DMS153 (cell line): ENCODE data around the gene HELLS.
A peak's percentile ranks its signal among the peaks of the same experiment; 100 is the strongest.
"Not testable (repeated sequence)": the region's sequence is repeated elsewhere in the genome, so short reads cannot be mapped to it uniquely, and the experiment has no call there.

Experiments used
- DNase-seq: peaks from one replicate; lab custom pipeline; 2025; lab: John Stamatoyannopoulos, UW

HELLS gene

DNA sequence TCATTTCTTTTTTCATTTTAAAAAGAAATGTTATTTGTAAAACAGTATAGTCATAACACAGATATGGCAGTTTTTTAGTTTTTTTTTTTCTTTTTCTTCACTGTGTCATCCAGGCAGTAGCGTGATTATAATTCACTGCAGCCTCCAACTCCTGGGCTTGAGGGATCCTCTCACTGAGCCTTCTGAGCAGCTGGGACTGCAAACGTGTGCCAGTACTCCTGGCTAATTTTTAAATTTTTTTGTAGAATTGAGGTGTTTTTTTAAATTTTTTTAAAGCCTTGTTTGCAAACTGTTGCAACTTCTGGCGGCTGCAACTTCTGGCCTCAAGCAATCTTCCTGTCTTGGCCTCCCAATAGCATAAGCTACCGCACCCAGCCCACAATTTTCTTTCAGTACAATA is 63.0 kb downstream of the HELLS start:
- DNase-seq = no peak

GRCh38 chr10:94614558-94614957 is 69.0 kb downstream of the HELLS start:
- DNase-seq = no peak

- DNase-seq = no peak
These were observed 71.9 kb downstream of the HELLS start for GRCh38 chr10:94617389-94617944.

DNA sequence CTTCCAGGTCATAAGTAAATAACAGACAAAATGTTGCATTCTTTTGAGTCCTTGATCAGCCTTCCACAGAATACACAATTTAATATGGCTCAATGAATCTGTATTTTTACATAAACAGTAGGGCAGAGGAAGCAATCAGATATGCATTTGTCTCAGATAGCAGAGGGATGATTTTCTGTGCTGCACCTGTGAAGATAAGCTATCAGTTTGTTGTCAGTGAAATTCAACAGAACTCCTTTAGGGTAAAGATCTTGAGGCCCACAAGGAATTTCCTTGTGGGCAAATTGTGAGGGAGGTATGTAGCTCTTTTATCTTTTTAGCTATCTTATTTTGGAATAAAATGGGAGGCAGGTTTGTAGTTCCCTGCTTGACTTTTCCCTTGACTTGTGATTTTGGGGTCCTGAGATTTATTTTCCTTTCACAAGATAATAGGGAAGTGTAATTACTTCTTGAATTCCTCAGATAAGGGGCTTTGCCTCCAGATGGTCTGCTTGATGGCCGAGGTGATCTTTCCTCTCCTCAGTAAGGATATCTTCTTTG is 77.1 kb downstream of the HELLS start:
- no peak for DNase-seq

- no peak for DNase-seq
These were observed 78.0 kb downstream of the HELLS start for GRCh38 chr10:94623572-94623971.

GRCh38 chr10:94626476-94626875 is 80.9 kb downstream of the HELLS start:
- no peak for DNase-seq

DNA sequence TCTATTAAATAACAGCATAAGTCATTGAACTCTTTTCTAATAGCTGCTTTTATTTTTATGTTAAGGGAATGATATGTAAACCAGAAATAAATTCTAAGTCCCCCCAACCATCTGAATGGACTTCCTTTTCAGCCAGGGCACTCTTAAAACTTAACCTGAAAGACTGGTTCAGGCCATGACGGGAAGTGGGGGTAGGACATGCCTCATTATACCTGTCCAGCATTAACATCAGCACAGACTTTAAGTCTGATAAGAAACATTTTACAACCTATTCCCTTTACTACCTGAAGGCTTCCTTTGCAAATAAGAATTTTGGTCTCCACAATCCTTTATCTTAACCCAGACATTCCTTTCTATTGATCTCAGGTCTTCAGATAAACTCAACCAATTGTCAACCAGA is 81.9 kb downstream of the HELLS start:
- DNase-seq = no peak

DNA sequence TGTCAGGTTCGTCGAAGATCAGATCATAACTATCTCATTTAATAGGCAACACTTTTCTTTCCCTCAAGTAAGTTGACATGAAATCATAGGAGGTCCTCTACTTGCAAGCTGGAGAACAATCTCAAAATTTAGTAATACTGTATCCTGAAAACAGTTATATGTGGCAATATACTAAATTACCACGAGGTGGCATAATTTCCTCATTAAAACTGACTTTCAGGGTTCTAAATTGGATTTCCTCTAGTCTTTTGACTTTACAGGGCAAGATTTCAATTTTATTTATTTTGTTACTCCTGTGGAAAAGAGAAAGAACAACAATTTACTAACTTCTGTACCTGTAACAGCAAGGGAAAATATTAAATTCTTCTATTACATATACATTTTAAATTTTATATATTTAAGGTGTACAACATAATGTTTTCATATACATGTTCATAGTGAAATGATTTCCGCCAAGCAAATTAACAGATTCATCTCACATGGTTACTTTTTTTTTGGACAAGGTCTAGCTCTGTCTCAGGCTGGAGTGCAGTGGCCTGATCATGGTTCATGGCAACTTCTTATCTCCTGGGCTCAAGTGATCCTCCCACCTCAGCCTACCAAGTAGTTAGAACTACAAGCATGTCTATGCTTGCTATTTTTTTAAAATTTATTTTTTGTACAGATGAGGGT is 84.6 kb downstream of the HELLS start:
- DNase-seq = peak; percentile 1

DNA sequence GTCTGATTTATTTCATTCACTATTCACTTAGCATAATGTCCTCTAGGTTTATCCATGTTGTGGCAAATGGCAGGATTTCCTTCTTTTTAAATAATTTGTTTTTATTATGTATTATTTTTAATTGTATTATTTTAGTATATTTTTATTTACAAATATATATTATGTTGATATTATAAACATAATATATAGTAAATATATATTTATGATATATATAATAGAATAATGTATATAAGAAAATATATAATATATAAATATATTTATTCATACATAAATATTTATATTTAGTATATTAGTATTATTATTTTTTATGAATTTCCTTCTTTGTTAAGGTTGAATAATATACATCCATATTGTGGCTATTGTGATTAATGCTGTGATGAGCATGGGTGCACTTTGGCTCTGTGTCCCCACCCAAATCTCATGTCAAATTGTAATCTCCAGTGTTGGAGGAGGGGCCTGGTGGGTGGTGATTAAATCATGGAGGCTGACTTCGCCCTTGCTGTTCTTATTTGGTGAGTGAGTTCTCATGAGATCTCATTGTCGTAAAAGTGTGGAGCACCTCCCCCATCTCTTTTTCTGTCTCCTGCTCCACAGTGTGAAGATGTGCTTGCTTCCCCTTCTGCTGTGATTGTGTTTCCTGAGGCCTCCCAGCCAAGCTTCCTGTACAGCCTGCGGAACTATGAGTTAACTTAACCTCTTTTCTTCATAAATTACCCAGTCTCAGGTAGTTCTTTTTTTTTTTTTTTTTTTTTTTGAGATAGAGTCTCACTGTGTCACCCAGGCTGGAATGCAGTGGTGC is 85.7 kb downstream of the HELLS start:
- DNase-seq = no peak

DNA sequence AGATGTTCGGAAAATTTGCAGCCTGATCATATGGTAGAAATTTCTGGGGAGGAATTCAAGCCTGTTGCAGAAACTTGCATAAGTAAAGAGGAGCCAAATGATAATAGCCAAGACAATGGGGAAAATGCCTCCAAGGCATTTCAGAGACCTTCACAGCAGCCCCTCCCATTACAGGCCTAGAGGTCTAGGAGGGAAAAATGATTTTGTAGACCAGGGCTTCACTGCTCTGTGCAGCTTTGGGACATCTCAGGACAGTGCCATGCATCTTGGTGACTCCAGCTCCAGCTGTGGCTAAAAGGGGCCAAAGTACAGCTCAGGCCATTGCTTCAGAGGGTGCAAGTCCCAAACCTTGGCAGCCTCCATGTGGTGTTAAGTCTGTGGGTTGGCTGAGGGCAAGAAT is 87.4 kb downstream of the HELLS start:
- DNase-seq = no peak

DNA sequence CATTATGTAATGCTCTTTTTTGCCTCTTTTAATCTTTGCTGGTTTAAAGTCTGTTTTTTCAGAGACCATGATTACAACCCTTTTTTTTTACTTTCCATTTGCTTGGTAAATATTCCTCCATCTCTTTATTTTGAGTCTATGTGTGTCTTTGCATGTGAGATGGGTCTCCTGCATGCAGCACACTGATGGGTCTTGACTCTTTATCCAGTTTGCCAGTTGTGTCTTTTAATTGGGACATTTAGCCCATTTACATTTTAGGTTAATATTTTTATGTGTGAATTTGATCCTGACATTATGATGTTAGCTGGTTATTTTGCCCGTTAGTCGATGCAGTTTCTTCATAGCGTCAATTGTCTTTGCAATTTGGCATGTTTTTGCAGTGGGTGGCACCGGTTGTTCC is 92.5 kb downstream of the HELLS start:
- not testable (repeated sequence) for DNase-seq

- DNase-seq = no peak
These were observed 94.3 kb downstream of the HELLS start for GRCh38 chr10:94639902-94640301.

DNA sequence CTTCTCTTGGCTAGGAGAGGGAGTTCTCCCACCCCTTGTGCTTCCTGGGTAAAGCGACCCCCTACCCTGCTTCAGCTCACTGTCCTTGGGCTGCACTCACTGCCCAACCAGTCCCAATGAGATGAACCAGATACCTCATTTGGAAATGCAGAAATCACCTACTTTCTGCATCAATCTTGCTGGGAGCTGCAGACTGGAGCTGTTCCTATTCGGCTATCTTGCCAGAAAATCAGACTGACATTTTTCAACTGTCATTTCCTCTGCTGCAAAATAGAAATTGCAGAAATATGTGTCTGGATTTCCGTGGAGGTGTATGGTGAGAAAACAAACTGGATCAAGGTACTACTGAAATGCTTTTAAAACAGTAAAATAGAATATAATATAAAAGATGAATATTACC is 95.0 kb downstream of the HELLS start:
- DNase-seq = no peak

DNA sequence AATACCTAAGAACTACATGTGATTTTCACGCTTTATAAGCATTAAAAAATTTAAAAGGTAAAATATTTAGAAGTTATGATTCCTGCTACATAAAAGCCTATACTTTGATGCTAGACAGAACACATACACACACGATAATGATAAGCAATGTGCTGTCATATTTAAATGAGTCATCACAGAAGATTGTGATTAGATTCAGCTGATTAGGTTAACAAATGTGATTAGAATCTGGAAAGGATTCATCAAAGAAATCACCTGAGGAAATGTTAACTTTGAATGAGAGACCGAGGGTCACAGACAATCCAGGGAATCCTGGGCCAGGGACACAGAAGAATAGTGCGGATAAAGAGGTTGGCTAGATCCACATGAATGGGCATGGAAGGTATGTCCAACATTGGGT is 95.9 kb downstream of the HELLS start:
- DNase-seq = no peak

GRCh38 chr10:94644352-94644751 is 98.8 kb downstream of the HELLS start:
- no peak for DNase-seq

DNA sequence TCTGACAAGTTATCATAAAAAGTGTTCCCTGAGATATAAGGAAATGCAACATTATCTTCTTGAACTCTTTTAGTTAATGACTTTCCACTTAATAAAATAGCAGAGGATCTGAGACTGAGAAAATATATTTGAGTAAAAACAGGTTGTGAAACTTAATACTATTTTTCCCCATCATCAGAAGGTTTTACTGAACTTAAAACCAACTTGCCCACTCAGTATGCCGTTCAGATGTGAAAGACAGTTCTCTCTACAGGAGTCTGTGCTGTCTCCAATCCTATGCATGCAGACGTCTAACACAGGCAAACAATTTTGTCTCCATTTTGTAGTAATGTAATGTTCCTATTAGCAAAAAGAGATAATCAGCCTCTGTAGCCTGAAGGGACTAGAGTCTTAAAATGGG is 99.7 kb downstream of the HELLS start:
- no peak for DNase-seq
